HEK293T (cell line): ENCODE results near the gene FRMD8.

Experiments used
- CTCF ChIA-PET: fragments of 350-600 bp; formaldehyde crosslinking; extraction: SDS; loops from one replicate; lab custom pipeline; 2021; ENCODE audit warnings: antibody characterized with exemption, inconsistent platforms; lab: Yijun Ruan, JAX
- POLR2A ChIA-PET: fragments of 350-600 bp; formaldehyde crosslinking; extraction: SDS; loops from one replicate; lab custom pipeline; 2020; ENCODE audit warnings: antibody characterized with exemption, inconsistent platforms; lab: Yijun Ruan, JAX
- DNase-seq: peaks from one replicate; pipeline ENCODE4 v3.0.0; 2012; ENCODE audit warnings: mixed read lengths; ENCODE audit errors: extremely low spot score
- ARNT ChIP-seq: fragments of 450-650 bp; IDR thresholded peaks from 2 replicates; pipeline ENCODE4 v1.6.1; 2017; ENCODE audit warnings: mild to moderate bottlenecking
- BHLHE40 ChIP-seq: fragments of 450-650 bp; IDR thresholded peaks from 2 replicates; pipeline ENCODE4 v1.6.1; 2016; ENCODE audit warnings: mild to moderate bottlenecking, moderate library complexity, borderline replicate concordance
- CTBP1 ChIP-seq: fragments of 450-650 bp; IDR thresholded peaks from 2 replicates; pipeline ENCODE4 v1.6.1; 2016; ENCODE audit warnings: borderline replicate concordance
- ELF4 ChIP-seq: fragments of 450-650 bp; IDR thresholded peaks from 2 replicates; pipeline ENCODE4 v1.6.1; 2017; ENCODE audit warnings: antibody characterized with exemption
- FOXA1 ChIP-seq: fragments of 450-650 bp; IDR thresholded peaks from 2 replicates; pipeline ENCODE4 v1.6.1; 2016; ENCODE audit warnings: mild to moderate bottlenecking
- FOXK2 ChIP-seq: fragments of 450-650 bp; IDR thresholded peaks from 2 replicates; pipeline ENCODE4 v1.6.1; 2016; ENCODE audit warnings: mild to moderate bottlenecking
- FOXM1 ChIP-seq: fragments of 450-650 bp; IDR thresholded peaks from 2 replicates; pipeline ENCODE4 v1.6.1; 2017; ENCODE audit warnings: mild to moderate bottlenecking, borderline replicate concordance
- HDGF ChIP-seq: fragments of 450-650 bp; IDR thresholded peaks from 2 replicates; pipeline ENCODE4 v1.6.1; 2017; ENCODE audit warnings: antibody characterized with exemption, borderline replicate concordance
- L3MBTL2 ChIP-seq: fragments of 450-650 bp; conservative IDR thresholded peaks from 2 replicates; pipeline ENCODE4 v1.6.1; 2016; ENCODE audit warnings: mild to moderate bottlenecking
- LEF1 ChIP-seq: fragments of 450-650 bp; IDR thresholded peaks from 2 replicates; pipeline ENCODE4 v1.6.1; 2017; ENCODE audit warnings: mild to moderate bottlenecking, borderline replicate concordance
- NFRKB ChIP-seq: fragments of 450-650 bp; IDR thresholded peaks from 2 replicates; pipeline ENCODE4 v1.6.1; 2016; ENCODE audit warnings: mild to moderate bottlenecking, moderate library complexity
- PKNOX1 ChIP-seq: fragments of 450-650 bp; IDR thresholded peaks from 2 replicates; pipeline ENCODE4 v1.6.1; 2016
- SP1 ChIP-seq: fragments of 450-650 bp; IDR thresholded peaks from 2 replicates; pipeline ENCODE4 v1.6.1; 2017
- SUZ12 ChIP-seq: fragments of 450-650 bp; IDR thresholded peaks from 2 replicates; pipeline ENCODE4 v1.6.1; 2016; ENCODE audit warnings: mild to moderate bottlenecking
- TARDBP ChIP-seq: fragments of 450-650 bp; IDR thresholded peaks from 2 replicates; pipeline ENCODE4 v1.6.1; 2016
- ZNF384 ChIP-seq: fragments of 450-650 bp; IDR thresholded peaks from 2 replicates; pipeline ENCODE4 v1.6.1; 2016

FRMD8 gene

GRCh38 chr11:65437436-65438227, 51.2 kb downstream of the FRMD8 start:
- TF ChIP-seq ZNF384 (no peak), TARDBP (no peak), PKNOX1 (no peak), LEF1 (no peak), FOXM1 (no peak), NFRKB (no peak), BHLHE40 (no peak), SUZ12 (no peak)
- ChIA-PET POLR2A (interaction anchor here (1.0 to 4.9 kb wide), 6 partner anchors 15 to 68 kb away, joined by 3 to 67 read pairs (median 6); partner anchors contain the start of genes MALAT1 and NEAT1), CTCF (interaction anchor here (2.1 kb wide), 1 partner anchor 22 kb away, joined by 7 read pairs; no protein-coding TSS in a partner anchor)

GRCh38 chr11:65438257-65439151, 52.1 kb downstream of the FRMD8 start:
- no peak for DNase-seq
- CTCF ChIA-PET = no interaction called here
- TF ChIP-seq SP1 = no peak
- TF ChIP-seq FOXM1 = no peak
- POLR2A ChIA-PET = interaction anchor here (1.0 to 11.2 kb wide), 5 partner anchors 16 to 64 kb away, joined by 3 to 156 read pairs (median 8); partner anchors contain the start of gene NEAT1

More at GRCh38 chr11:65437436-65438227, 51.2 kb downstream of the FRMD8 start:
- DNase-seq = no peak

GRCh38 chr11:65439331-65440181, 53.1 kb downstream of the FRMD8 start:
- TF ChIP-seq ARNT (no peak), FOXK2 (no peak), SP1 (no peak), SUZ12 (no peak), PKNOX1 (no peak), CTBP1 (no peak)
- ChIA-PET CTCF (interaction anchor here (0.9 kb wide), 1 partner anchor 110 kb away, joined by 3 read pairs; no protein-coding TSS in a partner anchor), POLR2A (interaction anchor here (1.6 to 11.2 kb wide), 3 partner anchors 18 to 60 kb away, joined by 4 to 156 read pairs (median 6); partner anchors contain the start of gene NEAT1)
- DNase-seq = no peak

GRCh38 chr11:65440831-65441499, 54.5 kb downstream of the FRMD8 start:
- ChIA-PET POLR2A (interaction anchor here (1.1 to 11.2 kb wide), 4 partner anchors 18 to 59 kb away, joined by 3 to 156 read pairs (median 5); partner anchors contain the start of gene NEAT1), CTCF (no interaction called here)
- no peak for TF ChIP-seq LEF1
- TF ChIP-seq FOXM1 = no peak
- TF ChIP-seq FOXK2 = no peak
- TF ChIP-seq TARDBP = no peak
- TF ChIP-seq ARNT = no peak
- TF ChIP-seq HDGF = no peak
- no peak for TF ChIP-seq BHLHE40
- no peak for TF ChIP-seq NFRKB
- no peak for TF ChIP-seq ZNF384
- no peak for TF ChIP-seq CTBP1
- no peak for TF ChIP-seq FOXA1
- no peak for TF ChIP-seq PKNOX1
- TF ChIP-seq ELF4 = no peak
- TF ChIP-seq L3MBTL2 = no peak
- no peak for TF ChIP-seq SP1
- TF ChIP-seq SUZ12 = no peak
- no peak for DNase-seq

GRCh38 chr11:65442842-65443331, 56.5 kb downstream of the FRMD8 start:
- ChIA-PET POLR2A (interaction anchor here (0.6 to 11.2 kb wide), 5 partner anchors 12 to 56 kb away, joined by 3 to 156 read pairs (median 3); partner anchors contain the start of genes MALAT1 and NEAT1), CTCF (no interaction called here)
- DNase-seq = no peak

More at GRCh38 chr11:65442842-65443331, 56.5 kb downstream of the FRMD8 start:
- TF ChIP-seq LEF1 (no peak), CTBP1 (no peak), FOXK2 (no peak), SP1 (no peak), SUZ12 (no peak), PKNOX1 (no peak), HDGF (no peak), TARDBP (no peak), BHLHE40 (no peak), FOXA1 (no peak), ZNF384 (no peak), FOXM1 (no peak), ARNT (no peak), L3MBTL2 (no peak), ELF4 (no peak), NFRKB (no peak)
